HG02840 (cell line): ENCODE results near the gene TIMP1.

Source experiments
- ATAC-seq: cut with Tn5 transposase; IDR thresholded peaks from one replicate; pipeline ENCODE4 v1.9.1; 2021; ENCODE audit warnings: mild to moderate bottlenecking, moderate library complexity, moderate number of reproducible peaks; ENCODE audit not compliant: unreplicated experiment, low FRiP score

Gene TIMP1

DNA sequence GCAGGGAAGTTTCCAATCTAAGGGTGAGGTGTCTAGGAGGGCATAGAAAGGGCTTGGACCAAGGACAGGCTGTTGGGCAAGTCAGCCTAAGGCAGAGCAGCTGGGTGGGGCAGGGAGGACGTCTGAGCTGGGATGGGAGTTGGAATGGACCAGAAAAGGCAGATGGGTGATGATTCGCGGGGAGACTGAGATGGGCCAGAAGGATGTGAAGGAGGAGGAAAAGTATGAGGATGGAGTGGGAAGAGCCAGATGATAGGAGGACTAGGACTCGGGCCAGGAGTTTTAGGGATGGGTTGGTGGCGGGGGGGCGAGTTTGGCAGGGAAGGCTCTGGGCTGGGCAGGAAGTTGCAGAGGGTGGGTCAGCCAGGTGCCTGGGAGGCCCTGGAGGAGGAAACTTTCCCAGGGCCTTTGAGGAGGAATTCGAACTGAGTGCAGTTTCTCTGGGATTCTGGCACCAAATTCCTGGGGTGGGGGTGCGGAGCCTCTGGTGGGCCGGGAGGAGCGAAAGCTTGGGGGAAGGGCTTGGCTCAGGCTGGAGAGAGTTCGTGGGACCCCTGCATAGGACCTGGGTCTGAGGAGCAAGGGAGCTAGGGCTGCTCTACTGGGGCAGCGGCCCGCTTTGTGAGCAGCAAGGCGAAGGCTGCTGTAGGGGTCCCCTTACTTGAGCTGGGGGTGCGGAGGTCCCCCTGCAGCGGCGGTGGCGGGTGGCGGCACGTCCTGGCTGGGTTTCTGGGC is 8.7 kb upstream of the TIMP1 start:
- ATAC-seq, result no peak

DNA sequence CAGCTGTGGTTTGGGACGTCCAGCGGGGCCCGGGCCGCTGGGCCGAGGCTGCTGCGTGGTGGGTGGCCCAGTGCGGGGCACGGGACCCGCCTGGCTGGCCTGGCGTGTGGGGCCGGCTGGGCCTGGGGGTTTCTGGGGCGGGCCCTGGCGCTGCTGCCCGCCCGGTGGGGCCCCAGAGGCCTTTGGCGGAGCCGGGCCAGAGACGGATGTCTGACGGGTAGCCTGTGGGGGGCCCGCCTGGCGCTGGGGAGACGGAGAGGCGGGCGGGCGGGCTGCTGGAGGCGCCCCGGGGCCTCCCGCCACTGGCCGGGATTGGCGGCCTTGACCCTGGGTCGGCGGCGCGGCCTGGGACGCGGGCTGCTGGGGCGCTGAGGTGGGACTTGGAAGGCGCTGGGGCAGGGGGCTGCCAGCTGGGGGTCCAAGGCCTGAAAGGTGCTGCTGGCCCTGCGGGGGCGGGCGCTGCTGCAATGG is 8.1 kb upstream of the TIMP1 start:
- no peak for ATAC-seq

DNA sequence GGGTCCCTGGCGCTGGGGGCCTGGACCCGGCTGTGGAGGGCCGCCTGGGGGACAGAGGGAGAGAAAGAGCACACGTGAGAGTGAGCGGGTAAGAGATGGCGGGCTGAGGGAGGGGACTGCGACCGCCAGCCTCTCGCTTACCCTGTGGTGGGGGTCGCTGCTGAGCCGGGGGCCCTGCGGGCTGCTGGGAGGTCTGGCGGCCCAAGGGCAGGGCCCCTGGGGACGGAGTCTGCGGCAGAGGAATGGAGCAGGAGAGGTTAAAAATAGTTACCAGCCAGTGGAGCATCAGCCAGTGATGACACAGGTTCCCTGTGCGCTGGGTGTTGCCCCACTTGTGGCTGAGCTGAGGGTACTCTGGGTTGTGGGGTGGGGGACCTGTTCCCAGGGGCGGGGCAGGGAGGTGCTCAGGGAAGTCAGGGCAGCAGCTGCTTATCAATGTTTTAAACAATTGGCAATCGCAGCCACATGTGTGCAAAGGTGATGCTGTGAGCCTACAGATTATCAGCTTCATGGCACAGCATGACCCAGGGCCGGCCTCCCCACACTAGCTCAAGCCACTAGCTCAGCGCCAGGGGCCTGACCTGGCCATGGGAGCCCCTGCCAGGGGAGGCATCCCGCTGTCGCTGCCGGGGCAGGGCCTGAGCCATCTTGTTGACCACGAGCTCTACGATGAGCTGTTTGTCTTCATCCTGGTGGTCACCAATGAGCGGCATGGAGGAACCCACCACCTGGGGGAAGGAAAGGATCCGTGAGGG is 7.5 kb upstream of the TIMP1 start:
- no peak for ATAC-seq

DNA sequence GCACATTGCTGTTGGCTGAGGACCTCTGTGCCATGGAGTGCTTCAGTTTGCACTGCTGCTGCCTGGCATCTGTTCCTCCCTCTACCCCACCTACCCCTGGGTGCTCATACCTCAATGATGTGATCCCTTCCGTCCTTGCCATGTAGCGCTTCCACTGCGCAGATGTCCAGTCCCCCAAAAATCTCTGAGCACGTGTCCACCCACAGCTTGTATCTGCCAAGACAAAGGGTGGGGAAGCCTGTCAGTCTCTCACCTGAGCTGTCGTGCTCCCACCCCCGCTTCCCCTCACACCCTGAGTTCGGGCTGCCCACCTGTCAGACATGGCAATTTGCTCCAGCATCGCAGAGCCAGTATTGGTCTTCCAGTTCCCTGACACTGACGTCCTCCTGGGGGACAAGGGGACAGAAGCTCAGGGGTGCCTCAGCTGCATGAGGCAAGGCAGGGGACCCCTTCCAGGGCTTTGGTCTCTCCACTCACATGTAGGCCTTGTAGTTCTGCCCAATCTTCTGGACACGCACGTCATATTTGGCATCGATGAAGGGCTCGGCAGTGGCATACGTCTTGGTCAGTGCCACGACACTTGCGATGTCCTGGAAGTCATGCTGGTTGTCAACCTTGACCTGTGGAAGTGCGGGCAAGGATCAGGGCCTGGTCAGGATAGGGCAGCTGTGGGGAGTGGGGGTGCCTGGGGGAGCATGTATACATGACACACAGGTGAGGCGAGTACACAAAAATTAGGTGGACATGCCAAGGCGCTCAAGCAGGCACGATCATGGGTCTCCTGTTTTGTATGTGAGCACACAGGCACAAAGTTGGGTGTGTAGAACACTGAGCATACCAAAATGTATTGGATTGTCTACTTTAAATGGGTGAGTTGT is 6.0 kb upstream of the TIMP1 start:
- ATAC-seq, result no peak

DNA sequence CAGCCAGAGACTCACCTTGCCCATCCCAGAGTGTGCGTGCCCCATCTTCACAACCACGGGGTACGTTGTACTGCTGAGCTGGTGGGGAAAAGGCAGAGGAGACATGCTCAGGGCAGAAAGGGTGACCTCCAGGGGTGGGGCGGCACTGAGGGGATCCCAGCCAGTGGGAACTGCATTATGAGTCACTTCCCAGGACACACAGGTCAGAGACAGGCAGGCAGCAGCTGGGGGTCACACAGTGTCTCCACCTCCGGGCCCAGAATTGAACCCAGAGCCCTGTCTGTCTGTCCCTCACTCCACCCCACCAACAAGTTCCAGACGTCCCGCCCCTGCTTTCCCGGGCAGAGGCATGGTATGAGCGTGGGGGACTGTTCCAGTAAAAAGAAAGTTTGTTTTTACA is 4.8 kb upstream of the TIMP1 start:
- ATAC-seq, result no peak

DNA sequence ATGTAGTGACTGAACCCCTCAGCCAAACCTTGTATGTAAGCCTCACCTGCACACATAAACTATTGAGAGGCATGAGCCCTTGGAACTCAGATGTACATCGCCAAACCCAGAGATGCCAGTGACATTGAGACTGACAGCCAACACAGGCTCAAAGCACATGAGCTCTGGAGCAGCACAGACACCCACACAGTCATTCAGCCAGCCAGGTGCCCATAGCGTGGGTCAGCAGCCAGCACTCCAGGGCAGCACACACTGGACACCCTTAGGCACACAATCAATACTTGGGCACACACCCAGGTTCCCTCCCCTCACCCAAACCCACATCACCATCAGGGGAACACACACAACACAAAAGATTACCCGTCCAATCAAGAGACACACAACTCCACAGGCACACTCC is 4.3 kb upstream of the TIMP1 start:
- no peak for ATAC-seq

DNA sequence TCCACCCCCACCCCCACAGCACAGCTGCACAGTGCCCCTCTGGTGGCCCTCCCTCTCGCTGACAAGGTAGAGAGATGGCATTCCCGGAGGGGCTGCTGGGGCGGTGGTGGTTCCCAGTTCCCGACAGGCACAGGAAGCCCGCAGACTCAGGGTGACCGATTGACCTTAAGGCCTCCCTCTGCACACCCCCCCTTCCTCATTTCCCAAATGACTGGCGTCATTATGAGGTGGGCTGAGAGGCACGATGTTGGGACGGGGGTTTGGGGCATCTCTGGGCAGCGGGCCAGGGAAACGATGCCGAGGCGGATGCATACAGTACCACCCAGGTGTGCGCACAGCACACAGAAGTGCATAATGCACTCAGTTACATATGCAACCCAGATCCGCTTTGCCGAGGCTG is 3.5 kb upstream of the TIMP1 start:
- ATAC-seq, result no peak

DNA sequence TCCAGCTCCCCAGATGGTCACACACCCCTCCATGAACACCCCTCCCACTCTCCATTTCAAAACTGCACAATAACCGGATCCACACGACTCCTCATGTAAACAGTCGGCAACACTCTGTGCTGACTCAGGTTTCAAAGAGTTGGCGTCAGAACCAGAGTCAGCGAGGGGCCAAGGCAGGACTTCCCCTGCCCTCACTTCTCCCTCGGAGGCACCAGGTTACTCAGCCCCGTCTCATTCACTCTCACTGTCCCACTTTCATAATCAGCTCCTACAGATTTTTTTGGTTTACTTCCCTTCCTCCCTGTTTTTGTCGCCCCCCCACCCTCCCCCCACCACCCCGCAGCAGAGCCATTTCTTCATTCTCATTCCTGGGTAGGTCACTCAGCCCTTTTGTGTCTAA is 2.7 kb upstream of the TIMP1 start:
- no peak for ATAC-seq

DNA sequence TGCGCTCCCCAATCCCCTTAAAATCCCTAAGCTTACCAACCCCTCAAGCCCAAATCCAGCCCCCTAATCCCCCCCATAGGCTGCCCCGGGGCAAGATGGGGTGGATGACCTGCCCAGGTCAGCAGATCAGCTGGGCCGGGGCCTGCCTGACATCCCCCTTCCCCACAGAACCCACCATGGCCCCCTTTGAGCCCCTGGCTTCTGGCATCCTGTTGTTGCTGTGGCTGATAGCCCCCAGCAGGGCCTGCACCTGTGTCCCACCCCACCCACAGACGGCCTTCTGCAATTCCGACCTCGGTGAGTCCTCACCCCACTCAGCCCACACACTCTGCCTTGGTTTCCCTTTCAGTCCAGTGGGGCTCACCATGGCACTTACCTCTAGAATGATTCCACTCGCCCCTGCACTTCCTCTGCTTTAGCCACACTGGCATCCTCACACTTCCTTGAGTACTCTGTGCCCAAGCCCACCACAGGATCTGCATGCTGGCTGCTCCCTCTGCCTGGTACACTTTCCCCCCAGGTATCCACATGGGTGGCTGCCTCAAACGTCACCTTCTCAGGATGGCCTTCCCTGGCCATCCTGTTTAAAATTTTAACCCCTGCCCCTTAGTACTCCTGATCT is 1.1 kb downstream of the TIMP1 start:
- no peak for ATAC-seq

DNA sequence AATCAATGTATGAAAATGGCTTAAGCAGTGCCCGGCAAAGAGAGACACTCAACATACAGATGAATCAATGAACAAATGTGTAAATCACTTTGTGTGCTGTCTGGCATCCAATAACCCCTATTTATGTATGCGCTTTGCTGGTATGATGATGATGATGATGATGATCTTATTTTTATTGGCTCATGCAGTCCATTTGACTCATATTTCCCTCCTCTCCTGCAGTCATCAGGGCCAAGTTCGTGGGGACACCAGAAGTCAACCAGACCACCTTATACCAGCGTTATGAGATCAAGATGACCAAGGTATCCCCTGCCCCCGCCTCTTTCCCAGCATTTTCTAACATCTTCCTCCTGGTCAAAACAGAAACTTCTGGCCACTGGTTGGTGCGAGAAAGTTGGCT is 2.5 kb downstream of the TIMP1 start:
- no peak for ATAC-seq

DNA sequence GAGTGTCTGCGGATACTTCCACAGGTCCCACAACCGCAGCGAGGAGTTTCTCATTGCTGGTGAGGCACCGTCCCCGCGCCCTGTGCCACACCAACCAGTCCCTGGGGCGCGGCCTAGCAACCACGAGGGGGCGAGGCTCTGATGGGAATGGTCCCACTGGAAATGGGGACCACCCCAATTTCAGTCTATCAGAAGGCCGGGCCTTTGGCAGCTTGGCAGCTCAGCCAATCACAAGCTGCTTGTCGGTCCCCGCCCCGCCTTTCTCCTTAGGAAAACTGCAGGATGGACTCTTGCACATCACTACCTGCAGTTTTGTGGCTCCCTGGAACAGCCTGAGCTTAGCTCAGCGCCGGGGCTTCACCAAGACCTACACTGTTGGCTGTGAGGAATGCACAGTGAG is 3.0 kb downstream of the TIMP1 start:
- no peak for ATAC-seq

DNA sequence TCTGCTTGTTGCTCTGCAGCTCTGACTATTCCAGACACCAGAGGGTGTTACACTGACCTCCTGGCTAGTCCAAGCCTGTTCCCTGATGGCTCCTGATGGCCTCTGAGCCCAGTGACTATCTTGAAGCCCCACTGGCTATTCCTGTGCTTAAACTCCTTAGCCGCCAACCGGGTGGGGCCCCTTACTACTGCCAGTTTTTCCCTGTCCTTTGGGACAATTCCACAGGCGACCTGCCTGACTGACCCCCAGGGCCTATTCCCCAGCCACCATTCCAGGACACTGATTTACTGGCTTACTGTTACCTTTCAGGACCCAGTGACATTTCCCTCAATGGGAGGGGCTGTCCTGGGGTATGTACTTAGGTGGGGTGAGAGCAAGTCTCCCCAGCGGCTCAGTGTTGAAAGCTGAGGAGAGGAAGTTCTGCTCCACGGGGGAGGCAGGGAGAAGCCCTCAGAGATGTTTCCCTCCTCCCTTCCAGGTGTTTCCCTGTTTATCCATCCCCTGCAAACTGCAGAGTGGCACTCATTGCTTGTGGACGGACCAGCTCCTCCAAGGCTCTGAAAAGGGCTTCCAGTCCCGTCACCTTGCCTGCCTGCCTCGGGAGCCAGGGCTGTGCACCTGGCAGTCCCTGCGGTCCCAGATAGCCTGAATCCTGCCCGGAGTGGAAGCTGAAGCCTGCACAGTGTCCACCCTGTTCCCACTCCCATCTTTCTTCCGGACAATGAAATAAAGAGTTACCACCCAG is 4.0 kb downstream of the TIMP1 start:
- ATAC-seq, result no peak

DNA sequence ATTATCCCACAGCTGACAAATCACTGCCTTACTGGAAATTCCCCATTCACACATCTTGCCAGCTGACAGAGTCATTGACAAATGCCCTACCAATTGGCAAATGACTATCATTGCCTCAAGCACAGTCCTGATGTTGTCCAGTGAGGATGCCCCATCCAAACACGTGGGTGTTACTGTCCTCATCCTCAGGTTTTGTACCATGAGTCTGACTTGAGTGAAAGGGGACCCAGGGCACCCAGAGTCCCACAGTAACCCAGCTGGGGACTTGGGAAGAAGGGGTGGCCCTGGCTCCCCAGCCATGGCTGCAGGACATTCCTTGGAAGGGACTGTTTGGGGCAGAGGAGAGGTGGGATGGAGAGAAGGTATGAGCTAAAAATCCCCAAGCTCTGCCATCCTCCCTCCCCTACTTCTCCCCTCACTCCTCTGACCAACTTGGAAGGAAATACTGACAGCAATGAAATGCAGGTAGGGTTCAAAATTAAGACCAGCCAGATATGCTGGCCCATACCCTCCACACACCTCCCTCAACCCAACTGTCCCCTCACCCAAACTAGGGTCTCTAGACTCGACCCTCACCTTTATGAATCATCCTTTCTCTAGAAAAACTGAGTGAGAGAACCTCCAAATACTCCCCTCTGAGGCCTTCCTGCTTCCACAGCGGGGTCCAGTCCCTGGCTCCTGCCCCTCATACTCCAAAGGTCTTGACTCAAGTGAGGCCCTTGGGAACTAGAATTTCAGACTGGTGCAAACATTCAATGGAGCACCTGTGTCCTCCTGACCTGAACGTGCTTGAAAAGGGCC is 5.1 kb downstream of the TIMP1 start:
- ATAC-seq, result no peak

DNA sequence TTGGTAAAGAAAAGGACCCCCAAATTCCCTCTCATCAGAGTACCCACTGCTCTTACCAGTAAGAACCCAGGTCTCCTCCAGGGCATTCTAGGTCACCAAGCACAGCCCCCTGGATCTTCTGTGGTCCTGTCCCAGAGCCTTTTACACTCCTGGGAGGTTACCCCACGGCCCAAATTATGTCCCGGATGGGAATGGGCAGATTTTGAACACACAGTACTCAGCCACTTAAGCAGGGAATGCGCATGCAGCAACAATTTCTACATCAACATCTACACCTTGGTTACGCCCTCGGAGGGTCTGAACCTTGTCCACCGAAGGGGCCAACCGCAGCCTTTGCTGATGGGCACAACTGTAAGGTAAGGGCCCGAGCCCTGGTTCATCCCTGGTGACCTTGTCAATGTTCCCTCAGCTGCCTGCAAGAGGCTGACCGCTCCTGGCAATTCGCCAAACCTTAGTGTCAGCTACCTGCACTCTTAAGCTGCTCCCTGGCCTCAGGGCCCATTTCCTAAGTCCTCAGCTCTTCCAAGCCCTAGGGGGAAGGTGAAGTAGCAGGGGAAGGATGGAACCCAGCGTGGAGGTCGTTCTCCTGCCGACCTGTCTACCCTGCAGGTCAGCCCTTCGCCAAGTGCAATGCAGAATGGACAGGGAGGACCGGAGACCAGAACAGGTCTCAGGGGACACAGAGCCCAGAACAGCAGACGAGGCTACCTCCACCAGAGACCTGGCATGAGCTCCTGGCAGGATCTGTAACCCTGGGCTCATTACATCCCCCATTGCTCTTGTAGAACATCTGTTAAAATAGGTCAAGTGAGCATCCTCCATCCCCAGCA is 5.9 kb downstream of the TIMP1 start:
- ATAC-seq, result no peak

DNA sequence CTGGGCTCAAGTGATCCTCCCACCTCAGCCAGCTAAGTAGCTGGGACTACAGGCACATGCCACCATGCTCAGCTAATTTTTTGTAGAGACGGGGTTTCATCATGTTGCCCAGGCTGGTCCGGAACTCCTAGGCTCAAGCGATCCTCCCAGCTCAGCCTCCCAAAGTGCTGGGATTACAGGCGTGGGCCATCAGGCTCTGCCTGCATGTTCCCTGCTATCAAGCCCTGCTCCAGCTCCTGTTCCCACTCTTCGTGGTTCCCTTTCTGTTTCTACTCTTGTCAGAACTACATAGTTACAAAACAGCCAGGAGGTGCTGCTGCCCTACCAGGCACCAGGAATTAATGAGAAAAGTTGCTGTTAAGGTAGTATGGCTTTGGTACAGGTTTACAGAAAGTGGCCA is 8.7 kb downstream of the TIMP1 start:
- no peak for ATAC-seq

DNA sequence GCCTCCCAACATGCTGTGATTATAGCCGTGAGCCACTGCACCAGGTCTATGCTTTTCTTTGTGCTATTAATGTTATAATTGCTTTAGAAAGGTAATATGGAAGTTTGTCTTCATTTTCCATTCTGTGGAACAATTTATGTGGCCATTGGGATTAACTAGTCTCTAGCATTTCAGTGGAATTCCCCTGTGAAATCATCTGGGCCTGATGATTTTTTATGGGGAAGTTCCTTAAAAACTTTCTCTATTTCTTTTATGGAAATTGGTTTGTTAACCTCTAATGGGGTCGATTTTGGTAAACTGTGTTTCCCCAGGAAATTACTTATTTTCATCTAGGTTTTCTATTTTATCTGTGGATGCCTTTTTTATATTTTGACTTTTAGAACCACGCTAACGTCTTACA is 11.3 kb downstream of the TIMP1 start:
- ATAC-seq, result no peak

DNA sequence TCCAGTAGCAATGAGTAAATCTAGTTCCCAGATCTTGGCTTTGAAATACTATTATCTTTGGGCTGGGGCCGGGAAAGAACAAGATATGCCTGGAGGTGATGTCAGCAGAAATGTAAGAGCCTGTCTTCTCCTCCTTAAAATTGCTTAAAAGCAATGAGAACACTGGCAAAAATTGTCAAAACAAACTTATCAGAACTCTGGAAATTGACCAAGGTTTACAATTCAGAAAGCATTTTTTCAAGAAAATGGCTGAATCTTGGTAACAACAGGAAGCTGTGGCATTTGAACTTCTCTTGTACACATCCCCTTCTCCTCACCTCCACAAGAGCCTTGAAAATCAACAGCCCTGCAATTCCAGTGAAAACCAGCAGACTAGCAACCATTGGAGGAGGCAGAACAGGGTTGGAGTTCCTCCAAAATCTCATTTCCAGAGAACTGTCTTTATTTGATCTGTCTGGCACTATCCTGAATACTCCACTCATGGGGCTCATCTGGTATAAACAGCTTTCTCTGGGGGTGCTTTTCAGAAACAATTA is 13.5 kb downstream of the TIMP1 start:
- no peak for ATAC-seq

DNA sequence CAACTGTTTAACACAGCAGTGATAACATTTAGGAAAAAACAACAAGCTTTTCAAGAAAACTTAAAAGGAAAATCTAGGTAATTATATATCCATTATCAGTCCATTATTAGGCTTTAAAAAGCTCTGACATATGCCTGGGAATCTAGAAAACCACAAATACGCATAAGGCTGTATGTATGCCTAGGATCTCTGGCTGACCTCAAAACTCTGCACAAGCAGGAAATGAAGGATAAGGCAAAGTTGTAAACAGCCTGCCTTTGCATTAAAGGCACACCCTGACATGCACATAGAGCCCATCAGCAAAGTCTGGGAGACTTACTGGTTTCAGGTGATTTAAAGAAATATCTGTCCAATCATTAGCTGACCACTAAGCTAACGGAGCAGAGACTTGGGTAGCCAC is 14.0 kb downstream of the TIMP1 start:
- ATAC-seq, result no peak
